ENCODE results near the gene TENM3.

The TENM3 gene

GRCh38 chr4:182273191-182273935 is 30.2 kb downstream of the TENM3 start:
- H3K9me3 ChIP-seq (replicated peaks; ENCODE audit: low read length), result no peaks in the 10 kb centered on the region
- H3K9ac ChIP-seq (ENCODE audit: low read depth, low read length), result no peak overlapping the region
- H3K27me3 ChIP-seq (ENCODE audit: control insufficient read depth, insufficient read depth, low read length), result no peaks in the 10 kb centered on the region
- H3K36me3 ChIP-seq (ENCODE audit: insufficient read depth, low read length), result no peaks in the 10 kb centered on the region
- no peak overlapping the region for H3K4me3 ChIP-seq (ENCODE audit: low read length)
- H3K4me2 ChIP-seq (ENCODE audit: low read length), result no peak overlapping the region
- peaks cover 17% of the 10 kb centered on the region for H3K4me1 ChIP-seq (ENCODE audit: control insufficient read depth, insufficient read depth, low read length)

DNA sequence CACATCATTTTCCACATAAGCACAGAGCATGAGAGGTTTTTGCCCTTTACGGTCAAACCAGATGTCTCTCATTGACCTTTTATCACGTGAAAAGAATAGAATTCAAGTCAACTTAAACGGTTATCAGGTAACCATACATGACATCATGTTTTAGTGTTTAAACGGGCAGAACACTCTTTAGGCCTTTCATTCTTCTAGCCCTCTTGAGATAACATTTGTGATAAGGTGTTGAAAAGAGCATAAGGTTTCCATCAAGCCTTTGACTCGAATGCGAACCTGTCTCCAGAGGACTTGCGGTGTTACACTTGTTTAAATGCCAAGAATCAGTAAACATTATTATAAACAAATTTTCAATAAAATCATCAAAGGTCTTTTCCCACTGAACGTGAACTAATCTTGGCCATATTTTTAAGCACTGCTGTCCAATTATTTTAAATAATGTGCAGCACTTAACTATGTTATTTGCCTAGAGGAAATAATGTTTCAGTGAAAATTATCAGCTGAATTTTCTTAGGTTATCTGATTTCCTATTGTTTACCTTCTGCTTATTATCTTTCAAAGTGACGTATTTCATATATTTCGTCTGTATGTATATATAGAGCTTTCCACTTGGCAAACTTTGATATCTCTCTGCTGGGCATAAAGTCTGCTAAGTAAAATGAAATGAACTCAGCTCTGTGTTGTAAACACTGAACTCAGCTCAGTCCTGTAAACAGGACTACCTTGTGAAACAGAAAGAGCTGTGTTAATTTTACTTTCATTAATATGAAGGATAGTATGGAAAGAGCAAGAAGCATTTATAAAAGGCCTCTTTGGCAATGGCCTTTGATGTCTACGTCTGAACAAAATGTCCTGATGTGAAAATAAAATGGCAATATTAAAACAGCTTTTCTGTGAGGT is 33.3 kb downstream of the TENM3 start:
- H3K9me3 ChIP-seq (replicated peaks; ENCODE audit: low read length), result no peaks in the 10 kb centered on the region
- H3K36me3 ChIP-seq (ENCODE audit: insufficient read depth, low read length), result no peaks in the 10 kb centered on the region
- no peaks in the 10 kb centered on the region for H3K27me3 ChIP-seq (ENCODE audit: control insufficient read depth, insufficient read depth, low read length)
- no peak overlapping the region for H3K4me2 ChIP-seq (ENCODE audit: low read length)
- H3K4me1 ChIP-seq (ENCODE audit: control insufficient read depth, insufficient read depth, low read length), result peaks cover 19% of the 10 kb centered on the region
- H3K9ac ChIP-seq (ENCODE audit: low read depth, low read length), result no peak overlapping the region
- no peak overlapping the region for H3K4me3 ChIP-seq (ENCODE audit: low read length)

DNA sequence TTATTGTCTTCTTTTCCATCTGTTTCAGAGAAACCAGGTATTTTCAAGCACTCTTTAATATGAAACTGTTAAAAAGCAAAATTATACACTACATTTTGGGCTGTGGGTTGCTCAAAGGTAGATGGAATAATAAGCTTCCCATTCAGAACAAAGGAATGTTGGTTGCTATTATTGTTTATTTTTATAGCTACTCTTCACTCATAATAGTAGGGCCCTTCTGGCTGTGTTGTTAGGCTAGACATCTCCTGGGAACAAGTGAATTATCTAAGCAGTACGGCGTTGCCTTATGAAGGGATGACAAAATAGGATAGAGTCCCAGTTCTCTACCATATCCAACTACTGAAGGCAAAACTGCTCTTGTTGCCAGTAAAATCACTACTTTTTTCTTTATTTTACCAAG is 34.2 kb downstream of the TENM3 start:
- Histone ChIP-seq H3K9me3 (replicated peaks; ENCODE audit: low read length) (no peaks in the 10 kb centered on the region), H3K27me3 (ENCODE audit: control insufficient read depth, insufficient read depth, low read length) (no peaks in the 10 kb centered on the region), H3K4me2 (ENCODE audit: low read length) (no peak overlapping the region), H3K9ac (ENCODE audit: low read depth, low read length) (no peak overlapping the region), H3K4me3 (ENCODE audit: low read length) (no peak overlapping the region), H3K4me1 (ENCODE audit: control insufficient read depth, insufficient read depth, low read length) (peaks cover 19% of the 10 kb centered on the region), H3K36me3 (ENCODE audit: insufficient read depth, low read length) (no peaks in the 10 kb centered on the region)

GRCh38 chr4:182278729-182279128 is 35.5 kb downstream of the TENM3 start:
- Histone ChIP-seq H3K27me3 (ENCODE audit: control insufficient read depth, insufficient read depth, low read length) (no peaks in the 10 kb centered on the region), H3K36me3 (ENCODE audit: insufficient read depth, low read length) (no peaks in the 10 kb centered on the region), H3K4me3 (ENCODE audit: low read length) (no peak overlapping the region), H3K9ac (ENCODE audit: low read depth, low read length) (no peak overlapping the region), H3K4me1 (ENCODE audit: control insufficient read depth, insufficient read depth, low read length) (peaks cover 19% of the 10 kb centered on the region), H3K4me2 (ENCODE audit: low read length) (no peak overlapping the region), H3K9me3 (replicated peaks; ENCODE audit: low read length) (no peaks in the 10 kb centered on the region)

DNA sequence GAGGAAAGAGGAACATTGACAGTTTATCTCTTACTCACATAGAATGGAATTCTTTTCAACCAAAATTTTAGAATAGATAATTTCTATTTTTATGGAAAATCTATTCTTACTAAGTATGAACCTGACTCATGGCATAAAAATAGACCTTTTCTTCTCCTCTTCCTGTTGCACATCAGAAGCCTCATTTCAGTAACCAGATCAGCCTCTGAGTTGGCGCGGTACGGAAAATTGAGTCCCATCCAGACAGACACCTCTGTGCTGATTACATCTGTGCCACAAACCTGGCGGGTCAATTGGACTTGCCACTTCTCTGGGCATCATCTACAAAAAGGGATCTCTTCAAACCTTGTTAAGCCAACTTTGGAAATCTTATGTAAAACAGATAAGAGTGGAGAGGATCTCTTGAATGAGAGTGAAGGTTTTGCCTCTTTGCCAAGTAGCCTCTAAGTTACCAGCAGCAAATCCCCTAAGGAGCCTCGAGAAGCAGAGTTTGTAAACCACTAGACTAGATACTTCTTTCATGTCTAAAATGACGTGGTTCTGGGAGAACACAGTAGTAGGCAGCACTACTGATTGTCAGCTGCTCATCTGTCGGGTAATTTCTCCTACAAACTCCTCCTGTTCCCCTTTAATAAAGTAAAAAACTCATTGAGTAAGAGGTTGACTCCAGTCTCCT is 37.4 kb downstream of the TENM3 start:
- no peaks in the 10 kb centered on the region for H3K9me3 ChIP-seq (replicated peaks; ENCODE audit: low read length)
- peaks cover 19% of the 10 kb centered on the region for H3K4me1 ChIP-seq (ENCODE audit: control insufficient read depth, insufficient read depth, low read length)
- no peak overlapping the region for H3K4me3 ChIP-seq (ENCODE audit: low read length)
- peak overlapping the region; percentile 27 for H3K9ac ChIP-seq (ENCODE audit: low read depth, low read length)
- H3K36me3 ChIP-seq (ENCODE audit: insufficient read depth, low read length), result no peaks in the 10 kb centered on the region
- H3K27me3 ChIP-seq (ENCODE audit: control insufficient read depth, insufficient read depth, low read length), result no peaks in the 10 kb centered on the region
- H3K4me2 ChIP-seq (ENCODE audit: low read length), result peak overlapping the region; percentile 5

DNA sequence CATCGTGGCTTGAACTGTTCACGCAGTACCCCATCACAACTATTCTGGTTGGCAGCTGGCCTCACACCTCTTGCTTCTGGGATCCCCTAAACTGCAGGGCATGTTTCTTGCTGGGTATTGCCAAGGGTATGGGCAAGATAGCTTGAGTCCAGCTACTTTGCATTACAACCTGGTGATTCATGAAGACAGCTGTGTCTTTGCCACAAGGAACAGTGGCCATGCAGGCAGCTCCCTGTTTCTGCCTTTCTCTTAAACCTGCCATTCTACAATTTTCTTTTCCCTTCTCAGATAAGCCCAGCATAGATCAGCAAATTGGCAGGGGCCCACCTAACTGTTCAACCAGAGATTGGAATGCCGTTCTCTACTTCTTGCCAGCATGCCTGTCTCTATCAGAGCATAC is 42.8 kb downstream of the TENM3 start:
- no peaks in the 10 kb centered on the region for H3K9me3 ChIP-seq (replicated peaks; ENCODE audit: low read length)
- no peaks in the 10 kb centered on the region for H3K27me3 ChIP-seq (ENCODE audit: control insufficient read depth, insufficient read depth, low read length)
- H3K9ac ChIP-seq (ENCODE audit: low read depth, low read length), result no peak overlapping the region
- H3K36me3 ChIP-seq (ENCODE audit: insufficient read depth, low read length), result no peaks in the 10 kb centered on the region
- H3K4me1 ChIP-seq (ENCODE audit: control insufficient read depth, insufficient read depth, low read length), result peaks cover 10% of the 10 kb centered on the region
- no peak overlapping the region for H3K4me2 ChIP-seq (ENCODE audit: low read length)
- no peak overlapping the region for H3K4me3 ChIP-seq (ENCODE audit: low read length)

- Histone ChIP-seq H3K9me3 (replicated peaks; ENCODE audit: low read length) (no peaks in the 10 kb centered on the region), H3K36me3 (ENCODE audit: insufficient read depth, low read length) (no peaks in the 10 kb centered on the region), H3K4me2 (ENCODE audit: low read length) (no peak overlapping the region), H3K27me3 (ENCODE audit: control insufficient read depth, insufficient read depth, low read length) (no peaks in the 10 kb centered on the region), H3K4me3 (ENCODE audit: low read length) (no peak overlapping the region), H3K4me1 (ENCODE audit: control insufficient read depth, insufficient read depth, low read length) (peaks cover 10% of the 10 kb centered on the region), H3K9ac (ENCODE audit: low read depth, low read length) (no peak overlapping the region)
These were observed 43.7 kb downstream of the TENM3 start for GRCh38 chr4:182286931-182287330.

- Histone ChIP-seq H3K4me1 (ENCODE audit: control insufficient read depth, insufficient read depth, low read length) (peaks cover 10% of the 10 kb centered on the region), H3K27me3 (ENCODE audit: control insufficient read depth, insufficient read depth, low read length) (no peaks in the 10 kb centered on the region), H3K9me3 (replicated peaks; ENCODE audit: low read length) (no peaks in the 10 kb centered on the region), H3K9ac (ENCODE audit: low read depth, low read length) (no peak overlapping the region), H3K36me3 (ENCODE audit: insufficient read depth, low read length) (no peaks in the 10 kb centered on the region), H3K4me3 (ENCODE audit: low read length) (no peak overlapping the region), H3K4me2 (ENCODE audit: low read length) (no peak overlapping the region)
These were observed 45.3 kb downstream of the TENM3 start for GRCh38 chr4:182288534-182288933.

GRCh38 chr4:182289809-182290208 is 46.6 kb downstream of the TENM3 start:
- Histone ChIP-seq H3K4me3 (ENCODE audit: low read length) (no peak overlapping the region), H3K9me3 (replicated peaks; ENCODE audit: low read length) (no peaks in the 10 kb centered on the region), H3K9ac (ENCODE audit: low read depth, low read length) (no peak overlapping the region), H3K36me3 (ENCODE audit: insufficient read depth, low read length) (no peaks in the 10 kb centered on the region), H3K4me1 (ENCODE audit: control insufficient read depth, insufficient read depth, low read length) (peaks cover 10% of the 10 kb centered on the region), H3K4me2 (ENCODE audit: low read length) (no peak overlapping the region), H3K27me3 (ENCODE audit: control insufficient read depth, insufficient read depth, low read length) (no peaks in the 10 kb centered on the region)

DNA sequence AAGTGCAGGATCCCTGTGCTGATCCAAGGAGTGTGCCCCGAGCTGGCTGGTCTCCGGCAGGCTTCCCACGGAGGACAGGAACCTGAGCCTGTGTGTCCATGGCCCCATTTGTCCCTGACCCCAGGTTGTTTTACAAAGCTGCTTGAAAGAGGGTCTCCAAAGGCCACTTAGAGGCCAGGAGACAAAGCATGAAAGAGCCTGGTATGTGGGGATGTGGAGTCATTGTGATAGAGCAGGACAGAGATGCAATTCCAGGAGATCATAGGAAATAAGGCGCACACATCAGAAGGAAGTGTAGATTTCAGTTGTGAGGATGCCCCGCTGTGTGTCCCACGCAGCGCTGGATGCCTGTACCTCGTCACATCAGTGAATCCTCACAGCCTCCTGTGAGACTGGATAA is 48.0 kb downstream of the TENM3 start:
- H3K36me3 ChIP-seq (ENCODE audit: insufficient read depth, low read length), result no peaks in the 10 kb centered on the region

DNA sequence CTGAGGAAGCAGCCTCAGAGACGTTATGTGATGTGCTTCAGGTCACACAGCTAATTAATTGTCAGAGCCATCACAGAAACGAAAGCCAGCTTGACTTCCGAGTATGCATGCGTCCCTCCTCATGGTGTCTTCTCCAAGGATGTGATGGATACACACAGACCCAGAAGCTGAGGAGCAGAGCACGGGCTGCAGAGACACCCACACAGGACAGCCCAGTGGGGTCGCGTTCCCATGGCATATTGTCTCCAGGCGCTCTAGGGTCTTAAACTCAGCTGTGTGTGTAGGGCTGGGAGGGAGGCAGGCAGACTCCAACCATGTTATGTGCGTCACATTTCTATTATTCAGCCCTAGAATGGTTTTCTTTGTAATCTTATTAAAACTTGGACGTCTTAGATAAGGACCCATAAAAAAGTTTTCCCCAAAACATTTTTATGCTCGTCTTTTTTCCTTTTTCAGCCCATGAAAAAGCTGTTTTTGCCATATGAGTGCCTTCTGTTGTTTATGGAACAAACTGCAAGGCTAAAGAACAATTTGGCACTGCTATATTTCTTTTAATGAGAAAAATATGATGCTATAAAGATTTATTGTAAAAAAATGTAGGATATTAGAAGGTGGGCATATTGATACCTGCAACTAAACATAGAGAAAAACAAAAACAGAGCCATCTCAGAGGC is 48.5 kb downstream of the TENM3 start:
- Histone ChIP-seq H3K4me3 (ENCODE audit: low read length) (no peak overlapping the region), H3K36me3 (ENCODE audit: insufficient read depth, low read length) (no peaks in the 10 kb centered on the region), H3K4me2 (ENCODE audit: low read length) (no peak overlapping the region), H3K9ac (ENCODE audit: low read depth, low read length) (no peak overlapping the region), H3K4me1 (ENCODE audit: control insufficient read depth, insufficient read depth, low read length) (peaks cover under 1% of the 10 kb centered on the region), H3K9me3 (replicated peaks; ENCODE audit: low read length) (no peaks in the 10 kb centered on the region), H3K27me3 (ENCODE audit: control insufficient read depth, insufficient read depth, low read length) (no peaks in the 10 kb centered on the region)

More for the DNA sequence above, 48.0 kb downstream of the TENM3 start:
- no peak overlapping the region for H3K4me3 ChIP-seq (ENCODE audit: low read length)
- H3K4me1 ChIP-seq (ENCODE audit: control insufficient read depth, insufficient read depth, low read length), result peaks cover 6% of the 10 kb centered on the region
- no peak overlapping the region for H3K9ac ChIP-seq (ENCODE audit: low read depth, low read length)
- H3K27me3 ChIP-seq (ENCODE audit: control insufficient read depth, insufficient read depth, low read length), result no peaks in the 10 kb centered on the region
- no peak overlapping the region for H3K4me2 ChIP-seq (ENCODE audit: low read length)
- no peaks in the 10 kb centered on the region for H3K9me3 ChIP-seq (replicated peaks; ENCODE audit: low read length)

Data from skeletal muscle satellite cell (primary cell).